SK-N-MC (cell line): ENCODE measurements around the gene RBL1.

Experiments used
- EZH2 ChIP-seq: fragments of 200-600 bp; sonication (generic); IDR thresholded peaks from one replicate; pipeline ENCODE4 v1.6.1; 2017; ENCODE audit warnings: antibody characterized with exemption
- FOXP2 ChIP-seq: optimal IDR thresholded peaks from 2 replicates; pipeline ENCODE3; 2011; ENCODE audit warnings: mild to moderate bottlenecking, moderate library complexity; ENCODE audit not compliant: insufficient read depth; ENCODE audit errors: extremely low read length, control extremely low read depth
- POLR2AphosphoS5 ChIP-seq: IDR thresholded peaks from 2 replicates; pipeline ENCODE4 v1.6.1; 2012; ENCODE audit warnings: mild to moderate bottlenecking, low read depth, low read length, borderline replicate concordance

GRCh38 chr20:37096415-37097041 lies 731 bp upstream of the RBL1 start:
- no peak for TF ChIP-seq EZH2
- no peak for TF ChIP-seq POLR2AphosphoS5
- no peak for TF ChIP-seq FOXP2
